HepG2 (cell line): ENCODE measurements around the gene UBC. TPM values are rescaled to one million over a fixed set of nuclear protein-coding genes. Genes with fewer than 3 reads are reported as not detected.

ENCODE experiments used
- BORCS8-MEF2B ChIP-seq: sonication (generic); formaldehyde crosslinking; IDR thresholded peaks from 2 replicates; pipeline ENCODE4 v1.8.0; 2022; ENCODE audit warnings: mild to moderate bottlenecking, missing genetic modification reagents
- HNF1A ChIP-seq, 2 experiments: sonication (generic) in 1 of 2; formaldehyde crosslinking in 1 of 2; IDR thresholded peaks; 2 replicates each; pipeline versions ENCODE4 v1.4.0 to v1.6.1; 2016 to 2020; ENCODE audit warnings: borderline replicate concordance in 1 of 2, low read depth in 1 of 2, mild to moderate bottlenecking in 1 of 2, missing genetic modification reagents in 1 of 2
- HOXD1 ChIP-seq: sonication (generic); formaldehyde crosslinking; IDR thresholded peaks from 2 replicates; pipeline ENCODE4 v1.5.0; 2020; ENCODE audit warnings: missing genetic modification reagents
- LCORL ChIP-seq, 2 experiments: fragments of 450-650 bp in 1 of 2; sonication (generic) in 1 of 2; formaldehyde crosslinking in 1 of 2; IDR thresholded peaks; 2 replicates each; pipeline versions ENCODE4 v1.5.0 to v1.6.1; 2017 to 2020; ENCODE audit warnings: antibody characterized with exemption in 1 of 2, missing genetic modification reagents in 1 of 2
- MAZ ChIP-seq, 2 experiments: sonication (generic) in 1 of 2; formaldehyde crosslinking in 1 of 2; IDR thresholded peaks; 2 replicates each; pipeline versions ENCODE4 v1.5.0 to v1.6.1; 2012 to 2020; ENCODE audit warnings: low read depth in 2 of 2, mild to moderate bottlenecking in 2 of 2, borderline replicate concordance in 1 of 2, improper control_type of control experiment in 1 of 2, low read length in 1 of 2, missing genetic modification reagents in 1 of 2, moderate library complexity in 1 of 2
- MED13 ChIP-seq: sonication (generic); formaldehyde crosslinking; IDR thresholded peaks from 2 replicates; pipeline ENCODE4 v1.5.0; 2020; ENCODE audit warnings: missing genetic modification reagents
- MEIS2 ChIP-seq: sonication (generic); formaldehyde crosslinking; IDR thresholded peaks from 2 replicates; pipeline ENCODE4 v1.9.0; 2021; ENCODE audit warnings: mild to moderate bottlenecking, missing genetic modification reagents
- MYC ChIP-seq: sonication (generic); formaldehyde crosslinking; IDR thresholded peaks from 2 replicates; pipeline ENCODE4 v1.9.0; 2021; ENCODE audit warnings: missing genetic modification reagents, borderline replicate concordance
- POLR2AphosphoS5 ChIP-seq: IDR thresholded peaks from 2 replicates; pipeline ENCODE4 v1.6.1; 2012; ENCODE audit warnings: low read depth, low read length
- ZKSCAN8 ChIP-seq: IDR thresholded peaks from 2 replicates; pipeline ENCODE4 v1.6.1; 2016; ENCODE audit warnings: borderline replicate concordance, missing genetic modification reagents, missing compliant biosample characterization
- ZNF224 ChIP-seq: sonication (generic); formaldehyde crosslinking; IDR thresholded peaks from 2 replicates; pipeline ENCODE4 v1.5.0; 2020; ENCODE audit warnings: mild to moderate bottlenecking, missing genetic modification reagents
- ZNF513 ChIP-seq: sonication (generic); formaldehyde crosslinking; conservative IDR thresholded peaks from 2 replicates; pipeline ENCODE4 v1.5.0; 2020; ENCODE audit warnings: missing genetic modification reagents
- ZNF850 ChIP-seq: sonication (generic); formaldehyde crosslinking; conservative IDR thresholded peaks from 2 replicates; pipeline ENCODE4 v1.9.0; 2021; ENCODE audit warnings: mild to moderate bottlenecking, missing genetic modification reagents
- polyA plus RNA-seq, 8 experiments: library from polyadenylated mRNA; depleted of rRNA in 3 of 8; stranded (reverse) in 7 of 8; unstranded in 1 of 8; fragments of >200 nt; fragmentation: Illumina TruSeq in 4 of 8; extraction: Trizol in 4 of 8; gene quantifications; 2 replicates each; pipeline versions ENCODE4 v1.2.1 to v1.2.3, GENCODE V29; 2011 to 2016; ENCODE audit warnings: low read depth in 4 of 8, missing spikeins in 1 of 8, mixed read lengths in 1 of 8; ENCODE audit not compliant: insufficient read depth in 1 of 8
- total RNA-seq, 5 experiments: library from RNA; depleted of rRNA; stranded (reverse); fragments of >200 nt; fragmentation: Illumina TruSeq; extraction: Trizol; gene quantifications; 2 replicates each; pipeline ENCODE4 v1.2.3, GENCODE V29; 2016; ENCODE audit warnings: low read depth in 1 of 5
- TF ChIP-seq, protein P1 (sequence below): IDR thresholded peaks from 2 replicates; pipeline ENCODE4 v1.6.1; 2016; ENCODE audit warnings: missing genetic modification reagents, missing compliant biosample characterization
- TF ChIP-seq, protein P2 (sequence below): sonication (generic); formaldehyde crosslinking; IDR thresholded peaks from 2 replicates; pipeline ENCODE4 v1.4.0; 2020; ENCODE audit warnings: mild to moderate bottlenecking, missing genetic modification reagents

The UBC gene
- total and polyA plus RNA-seq, 2 of the 13 experiments (the other 11 are each of a cell fraction or from before 2014, with no cell fraction given) = 805 to 1,432 TPM

GRCh38 chr12:124884587-124885438 is 29.6 kb downstream of the UBC start (continued):
- TF ChIP-seq LCORL (IDR thresholded peaks at IDR 0.05) (no peak), LCORL (CRISPR knock-in tag; IDR thresholded peaks at IDR 0.05) (peak; percentile 95), MYC (CRISPR knock-in tag) (no peak), BORCS8-MEF2B (CRISPR knock-in tag) (no peak), MAZ (IDR thresholded peaks at IDR 0.05; ENCODE audit: borderline replicate concordance, low read depth, low read length) (peak; percentile 20; the same call in 1 of the 2 replicates), MAZ (CRISPR knock-in tag; IDR thresholded peaks at IDR 0.05; ENCODE audit: low read depth) (peak; percentile 75), MED13 (CRISPR knock-in tag) (no peak), ZNF224 (no peak), ZNF513 (CRISPR knock-in tag) (no peak), MEIS2 (peak; percentile 31; the same call in 1 of the 2 replicates), POLR2AphosphoS5 (no peak), ZKSCAN8 (CRISPR knock-in tag) (no peak), HNF1A (IDR thresholded peaks at IDR 0.05; ENCODE audit: low read depth) (no peak), HNF1A (CRISPR knock-in tag; IDR thresholded peaks at IDR 0.05; ENCODE audit: borderline replicate concordance) (no peak; the same call in 1 of the 2 replicates), ZNF850 (CRISPR knock-in tag) (no peak), HOXD1 (no peak)
- TF ChIP-seq, protein P1, sequence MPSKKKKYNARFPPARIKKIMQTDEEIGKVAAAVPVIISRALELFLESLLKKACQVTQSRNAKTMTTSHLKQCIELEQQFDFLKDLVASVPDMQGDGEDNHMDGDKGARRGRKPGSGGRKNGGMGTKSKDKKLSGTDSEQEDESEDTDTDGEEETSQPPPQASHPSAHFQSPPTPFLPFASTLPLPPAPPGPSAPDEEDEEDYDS = no peak
- TF ChIP-seq, protein P2, sequence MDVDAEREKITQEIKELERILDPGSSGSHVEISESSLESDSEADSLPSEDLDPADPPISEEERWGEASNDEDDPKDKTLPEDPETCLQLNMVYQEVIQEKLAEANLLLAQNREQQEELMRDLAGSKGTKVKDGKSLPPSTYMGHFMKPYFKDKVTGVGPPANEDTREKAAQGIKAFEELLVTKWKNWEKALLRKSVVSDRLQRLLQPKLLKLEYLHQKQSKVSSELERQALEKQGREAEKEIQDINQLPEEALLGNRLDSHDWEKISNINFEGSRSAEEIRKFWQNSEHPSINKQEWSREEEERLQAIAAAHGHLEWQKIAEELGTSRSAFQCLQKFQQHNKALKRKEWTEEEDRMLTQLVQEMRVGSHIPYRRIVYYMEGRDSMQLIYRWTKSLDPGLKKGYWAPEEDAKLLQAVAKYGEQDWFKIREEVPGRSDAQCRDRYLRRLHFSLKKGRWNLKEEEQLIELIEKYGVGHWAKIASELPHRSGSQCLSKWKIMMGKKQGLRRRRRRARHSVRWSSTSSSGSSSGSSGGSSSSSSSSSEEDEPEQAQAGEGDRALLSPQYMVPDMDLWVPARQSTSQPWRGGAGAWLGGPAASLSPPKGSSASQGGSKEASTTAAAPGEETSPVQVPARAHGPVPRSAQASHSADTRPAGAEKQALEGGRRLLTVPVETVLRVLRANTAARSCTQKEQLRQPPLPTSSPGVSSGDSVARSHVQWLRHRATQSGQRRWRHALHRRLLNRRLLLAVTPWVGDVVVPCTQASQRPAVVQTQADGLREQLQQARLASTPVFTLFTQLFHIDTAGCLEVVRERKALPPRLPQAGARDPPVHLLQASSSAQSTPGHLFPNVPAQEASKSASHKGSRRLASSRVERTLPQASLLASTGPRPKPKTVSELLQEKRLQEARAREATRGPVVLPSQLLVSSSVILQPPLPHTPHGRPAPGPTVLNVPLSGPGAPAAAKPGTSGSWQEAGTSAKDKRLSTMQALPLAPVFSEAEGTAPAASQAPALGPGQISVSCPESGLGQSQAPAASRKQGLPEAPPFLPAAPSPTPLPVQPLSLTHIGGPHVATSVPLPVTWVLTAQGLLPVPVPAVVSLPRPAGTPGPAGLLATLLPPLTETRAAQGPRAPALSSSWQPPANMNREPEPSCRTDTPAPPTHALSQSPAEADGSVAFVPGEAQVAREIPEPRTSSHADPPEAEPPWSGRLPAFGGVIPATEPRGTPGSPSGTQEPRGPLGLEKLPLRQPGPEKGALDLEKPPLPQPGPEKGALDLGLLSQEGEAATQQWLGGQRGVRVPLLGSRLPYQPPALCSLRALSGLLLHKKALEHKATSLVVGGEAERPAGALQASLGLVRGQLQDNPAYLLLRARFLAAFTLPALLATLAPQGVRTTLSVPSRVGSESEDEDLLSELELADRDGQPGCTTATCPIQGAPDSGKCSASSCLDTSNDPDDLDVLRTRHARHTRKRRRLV (CRISPR knock-in tag) = no peak
